Progenitor cell of endocrine pancreas (in vitro differentiated cells): ENCODE measurements around the gene ZYX. TPM values are rescaled to one million over a fixed set of nuclear protein-coding genes. Genes with fewer than 3 reads are reported as not detected.
A peak's percentile ranks its signal among the peaks of the same experiment; 100 is the strongest.

Experiments
- DNase-seq: peaks from one replicate; pipeline ENCODE4 v3.0.0; 2021; ENCODE audit warnings: low spot score; ENCODE audit not compliant: unreplicated experiment
- H3K27ac Mint-ChIP-seq: 2 replicates; pipeline ENCODE4 v1.8.0; 2021; ENCODE audit warnings: mild to moderate bottlenecking, moderate library complexity, mixed read lengths
- H3K27me3 Mint-ChIP-seq: 2 replicates; pipeline ENCODE4 v1.8.0; 2021; ENCODE audit warnings: mixed read lengths
- H3K36me3 Mint-ChIP-seq: 2 replicates; pipeline ENCODE4 v1.8.0; 2022; ENCODE audit warnings: mixed read lengths; ENCODE audit not compliant: insufficient read depth
- H3K4me1 Mint-ChIP-seq: 2 replicates; pipeline ENCODE4 v1.8.0; 2021; ENCODE audit warnings: low read depth, mixed read lengths
- H3K4me3 Mint-ChIP-seq: 2 replicates; pipeline ENCODE4 v1.8.0; 2021; ENCODE audit warnings: low read depth, mild to moderate bottlenecking, moderate library complexity, mixed read lengths
- H3K9me3 Mint-ChIP-seq: 2 replicates; pipeline ENCODE4 v1.8.0; 2021; ENCODE audit warnings: low read depth, mixed read lengths
- CTCF ChIP-seq: fragments of 200-600 bp; sonication (generic); IDR thresholded peaks from one replicate; pipeline ENCODE4 v1.5.0; 2021; ENCODE audit warnings: antibody characterized with exemption, mild to moderate bottlenecking; ENCODE audit not compliant: unreplicated experiment
- total RNA-seq: library from RNA; stranded (reverse); gene quantifications from 2 replicates; pipeline ENCODE4 v1.2.1, GENCODE V29; 2021

Gene ZYX
- total RNA-seq, 1 donor from 2014 or later, result 69.0 TPM

DNA sequence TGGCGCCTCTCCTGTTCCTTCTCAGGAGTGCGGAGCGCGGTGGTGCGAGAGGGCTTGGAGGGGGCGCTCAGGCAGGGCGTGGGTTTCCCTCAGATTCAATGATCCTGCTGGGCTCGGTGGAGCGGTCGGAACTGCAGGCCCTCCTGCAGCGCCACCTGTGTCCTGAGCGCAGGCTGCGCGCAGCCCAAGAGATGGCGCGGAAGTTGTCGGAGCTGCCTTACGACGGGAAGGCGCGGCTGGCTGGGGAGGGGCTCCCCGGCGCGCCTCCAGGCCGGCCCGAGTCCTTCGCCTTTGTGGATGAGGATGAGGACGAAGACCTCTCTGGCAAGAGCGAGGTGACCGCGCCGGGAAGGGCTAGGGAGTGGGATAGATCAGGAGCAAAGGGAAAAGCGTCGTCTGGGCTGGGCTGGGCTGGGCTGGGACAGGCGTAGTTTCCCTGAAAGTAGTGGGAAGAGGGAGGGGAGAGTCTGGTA, 35.7 kb upstream of the ZYX start:
- Mint-ChIP-seq H3K36me3 (no peaks in the 10 kb centered on the region), H3K4me1 (peaks cover 12% of the 10 kb centered on the region), H3K27me3 (peaks cover 41% of the 10 kb centered on the region), H3K9me3 (no peaks in the 10 kb centered on the region), H3K4me3 (peak overlapping the region; percentile 53), H3K27ac (peak overlapping the region; percentile 69)
- peak; percentile 71 for DNase-seq
- peak; percentile 75 for TF ChIP-seq CTCF

DNA sequence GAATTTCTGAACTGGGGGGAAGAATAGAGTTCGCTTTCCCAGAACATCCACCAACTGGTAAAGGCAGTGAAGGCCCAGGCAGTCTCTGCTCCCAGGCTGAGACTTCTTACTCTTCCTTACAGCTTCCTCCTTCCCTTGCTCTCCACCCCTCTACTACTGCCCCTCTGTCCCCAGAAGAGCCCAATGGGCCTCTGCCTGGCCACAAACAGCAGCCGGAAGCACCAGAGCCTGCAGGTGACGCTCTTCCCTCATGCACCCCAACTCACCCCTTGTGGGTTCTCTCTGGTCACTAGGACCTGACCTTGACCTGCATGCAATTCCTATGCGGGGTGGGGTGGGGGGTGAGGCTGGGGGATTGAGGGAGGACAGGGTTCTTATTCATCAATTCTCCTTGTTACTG, 35.1 kb upstream of the ZYX start:
- no peak for DNase-seq
- no peak for TF ChIP-seq CTCF
- H3K36me3 Mint-ChIP-seq, result no peaks in the 10 kb centered on the region
- H3K27me3 Mint-ChIP-seq, result peaks cover 41% of the 10 kb centered on the region
- no peaks in the 10 kb centered on the region for H3K9me3 Mint-ChIP-seq
- no peak overlapping the region for H3K27ac Mint-ChIP-seq
- no peak overlapping the region for H3K4me3 Mint-ChIP-seq
- peaks cover 12% of the 10 kb centered on the region for H3K4me1 Mint-ChIP-seq

- Mint-ChIP-seq H3K36me3 (no peaks in the 10 kb centered on the region), H3K27ac (no peak overlapping the region), H3K27me3 (peaks cover 44% of the 10 kb centered on the region), H3K9me3 (no peaks in the 10 kb centered on the region), H3K4me1 (peaks cover 21% of the 10 kb centered on the region), H3K4me3 (no peak overlapping the region)
- TF ChIP-seq CTCF, result no peak
- DNase-seq, result no peak
These were observed 33.2 kb upstream of the ZYX start for GRCh38 chr7:143347950-143348349.

GRCh38 chr7:143351060-143351459, 30.1 kb upstream of the ZYX start:
- Mint-ChIP-seq H3K9me3 (no peaks in the 10 kb centered on the region), H3K27me3 (peaks cover 46% of the 10 kb centered on the region)

DNA sequence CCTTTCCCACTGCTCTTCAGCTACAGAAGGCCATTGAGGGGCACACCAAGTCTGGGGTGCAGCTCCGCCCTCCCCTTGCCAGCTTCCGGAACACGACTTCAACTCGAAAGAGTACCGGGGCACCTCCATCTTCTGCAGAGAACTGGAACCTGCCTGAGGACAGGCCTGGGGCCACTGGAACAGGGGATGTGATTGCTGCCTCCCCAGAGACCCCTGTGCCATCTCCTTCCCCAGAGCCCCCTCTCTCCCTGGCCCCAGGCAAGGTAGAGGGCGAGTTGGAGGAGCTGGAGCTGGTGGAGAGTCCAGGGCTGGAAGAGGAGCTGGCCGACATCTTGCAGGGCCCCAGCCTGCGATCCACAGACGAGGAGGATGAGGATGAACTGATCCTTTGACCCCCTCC, 29.6 kb upstream of the ZYX start:
- no peak for TF ChIP-seq CTCF
- DNase-seq, result no peak
- Mint-ChIP-seq H3K36me3 (no peaks in the 10 kb centered on the region), H3K4me1 (peaks cover 20% of the 10 kb centered on the region), H3K27ac (no peak overlapping the region), H3K27me3 (peaks cover 41% of the 10 kb centered on the region), H3K9me3 (no peaks in the 10 kb centered on the region), H3K4me3 (no peak overlapping the region)

More at GRCh38 chr7:143351060-143351459, 30.1 kb upstream of the ZYX start:
- Mint-ChIP-seq H3K4me3 (no peak overlapping the region), H3K4me1 (peaks cover 20% of the 10 kb centered on the region), H3K36me3 (no peaks in the 10 kb centered on the region), H3K27ac (peak overlapping the region; percentile 20)
- TF ChIP-seq CTCF, result no peak
- no peak for DNase-seq
